Measurements from ENCODE around the gene ROBO4.

ROBO4 gene

GRCh38 chr11:124897674-124898262 is at the start of gene ROBO4:
Gene ROBO4 (minus strand): TSS chr11:124897865. CDS start chr11:124897795, 70 bp downstream.
- no peak for DNase-seq (ENCODE audit: low read depth)

DNA sequence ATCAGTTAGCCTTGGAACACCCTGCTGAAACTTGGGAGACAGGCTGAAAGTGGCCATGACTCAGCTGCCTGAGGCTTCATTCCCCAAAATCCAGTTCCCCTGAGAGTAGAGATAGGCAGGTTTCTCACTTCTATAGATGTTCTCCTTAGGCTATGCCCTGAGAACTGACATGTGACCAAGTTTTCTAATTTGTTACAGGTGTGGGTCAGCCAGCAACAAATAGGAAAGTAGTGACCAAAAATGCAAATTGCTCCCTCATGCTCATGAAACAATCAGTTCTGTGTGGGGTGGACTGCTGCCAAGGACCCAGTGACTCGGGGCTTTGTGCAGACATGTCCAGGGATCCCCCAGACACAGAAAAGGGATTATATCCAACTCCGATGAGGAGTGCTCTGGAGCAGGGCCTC is 49.1 kb upstream of the ROBO4 start:
- DNase-seq (ENCODE audit: low read depth): no peak

DNA sequence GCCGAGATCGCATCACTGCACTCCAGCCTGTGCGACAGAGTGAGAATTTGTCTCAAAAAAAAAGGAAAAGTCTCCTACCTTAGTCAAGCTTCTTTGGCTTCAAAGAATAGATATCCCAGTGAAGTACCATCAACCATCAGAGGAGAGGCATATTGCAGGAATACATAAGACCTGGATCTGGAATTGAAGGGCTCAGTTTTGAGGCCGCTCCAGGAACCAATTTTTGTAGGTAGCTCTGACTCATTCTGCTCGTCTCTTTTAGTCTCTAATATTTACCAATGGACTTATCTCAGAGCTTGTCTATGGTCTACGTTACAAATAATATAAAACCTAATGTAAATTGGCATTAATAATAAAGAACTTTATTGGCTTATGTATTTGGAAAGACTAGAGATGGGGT is 48.2 kb upstream of the ROBO4 start:
- DNase-seq (ENCODE audit: low read depth): no peak

DNA sequence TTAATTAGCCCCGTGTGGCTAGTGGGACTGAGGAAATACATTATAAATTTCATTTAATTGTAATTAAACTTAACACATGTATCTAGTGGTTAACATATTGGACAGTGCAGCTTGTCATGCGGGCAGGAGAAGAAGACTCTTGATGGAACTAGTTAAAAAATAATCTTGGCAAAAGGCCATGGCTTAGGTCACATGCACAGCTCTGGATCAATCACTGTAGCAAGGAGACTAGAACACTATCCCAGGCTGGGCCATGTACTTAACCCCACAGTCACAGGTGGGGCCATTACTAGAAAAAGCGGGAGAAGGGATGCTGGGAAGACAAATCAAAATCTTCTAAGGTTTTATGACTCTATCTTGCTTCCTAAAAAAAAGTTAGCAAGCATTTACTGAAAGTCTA is 46.9 kb upstream of the ROBO4 start:
- DNase-seq (ENCODE audit: low read depth): no peak

GRCh38 chr11:124943741-124944140 is 46.1 kb upstream of the ROBO4 start:
- no peak for DNase-seq (ENCODE audit: low read depth)

DNA sequence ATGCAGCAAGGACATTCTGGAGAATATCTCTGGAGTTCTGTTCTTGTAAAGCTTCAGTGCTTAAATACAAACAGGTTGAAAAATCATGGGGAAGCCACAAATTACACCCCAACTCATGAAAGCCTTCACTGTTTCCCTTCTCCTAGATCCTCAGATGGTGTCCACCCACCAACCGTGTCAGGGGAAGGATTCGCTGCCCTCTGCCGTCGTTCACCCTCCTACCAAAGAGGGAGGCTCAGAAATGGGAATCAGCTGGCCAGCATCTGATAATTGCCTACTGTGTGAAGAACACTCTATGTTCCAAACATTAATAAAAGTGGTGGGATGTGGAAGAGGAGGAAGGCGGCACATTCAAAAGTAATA is 45.6 kb upstream of the ROBO4 start:
- DNase-seq (ENCODE audit: low read depth): no peak

- no peak for DNase-seq (ENCODE audit: low read depth)
Measured at GRCh38 chr11:124942466-124943253, 45.0 kb upstream of the ROBO4 start.

DNA sequence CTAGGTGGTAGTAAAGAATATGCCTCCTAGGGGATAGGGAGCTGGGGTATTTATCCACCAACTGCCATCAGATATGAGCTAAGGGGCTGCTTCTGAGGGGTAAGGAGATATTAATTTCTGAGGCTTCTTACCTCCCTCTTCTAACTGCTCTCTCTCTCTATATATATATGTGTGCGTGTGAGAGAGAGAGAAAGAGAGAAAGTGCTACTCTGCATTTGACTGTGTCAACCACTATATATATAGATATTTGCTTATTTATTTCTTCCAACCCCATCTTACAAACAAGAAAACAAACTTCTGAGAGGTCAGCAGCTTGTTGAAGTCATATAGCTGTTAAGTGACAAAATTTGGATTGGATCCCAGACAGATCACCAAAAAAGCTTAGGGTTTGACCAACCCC is 44.0 kb upstream of the ROBO4 start:
- DNase-seq (ENCODE audit: low read depth): no peak

DNA sequence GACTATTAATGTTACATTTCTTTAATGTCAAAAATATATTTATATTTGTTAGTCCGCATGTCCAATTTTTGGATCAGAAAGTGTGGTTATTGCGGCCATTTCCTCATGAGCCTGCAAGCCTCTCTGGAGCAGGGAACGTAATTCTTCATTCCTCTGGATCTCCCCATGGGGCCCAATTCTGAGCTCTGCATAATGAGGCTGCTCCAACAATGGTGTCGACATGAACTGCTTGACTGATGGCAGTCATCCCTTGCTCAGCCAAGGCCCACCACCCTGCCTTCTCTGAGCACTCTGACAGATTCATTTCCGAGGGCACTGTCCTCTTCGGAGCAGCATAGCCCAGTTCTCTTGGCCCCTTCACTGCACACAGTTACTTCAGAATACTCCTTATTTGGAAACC is 41.3 kb upstream of the ROBO4 start:
- no peak for DNase-seq (ENCODE audit: low read depth)

- DNase-seq (ENCODE audit: low read depth): no peak
Measured at GRCh38 chr11:124938206-124938765, 40.6 kb upstream of the ROBO4 start.

DNA sequence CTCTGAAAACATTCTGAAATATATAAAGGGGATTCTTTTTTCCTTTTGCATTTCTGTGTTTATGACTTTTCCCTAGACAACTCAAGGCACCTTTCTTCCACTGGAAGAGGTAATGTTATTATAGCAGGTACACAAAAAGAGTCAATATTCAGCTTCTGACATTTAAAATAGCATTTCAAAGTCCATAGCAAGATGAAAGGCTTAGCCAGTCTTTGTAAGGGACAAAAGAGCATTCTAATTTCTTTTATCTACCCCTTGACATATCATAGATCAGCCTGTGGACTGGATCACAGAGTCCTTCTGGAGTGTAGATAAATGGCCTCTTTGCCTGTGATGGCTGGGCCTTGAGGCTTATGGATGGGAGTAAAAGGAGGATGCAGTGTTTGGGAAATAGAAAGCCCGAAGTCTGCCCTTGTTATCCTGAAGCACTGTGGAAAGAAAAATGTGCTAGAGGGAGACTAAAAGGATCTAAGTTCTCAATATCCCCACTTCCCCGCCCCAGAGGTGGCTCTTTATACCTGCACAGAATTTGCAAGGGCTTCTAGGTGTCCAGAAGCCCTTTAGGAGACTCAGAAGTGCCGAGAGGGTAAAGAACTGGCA is 39.8 kb upstream of the ROBO4 start:
- no peak for DNase-seq (ENCODE audit: low read depth)

DNA sequence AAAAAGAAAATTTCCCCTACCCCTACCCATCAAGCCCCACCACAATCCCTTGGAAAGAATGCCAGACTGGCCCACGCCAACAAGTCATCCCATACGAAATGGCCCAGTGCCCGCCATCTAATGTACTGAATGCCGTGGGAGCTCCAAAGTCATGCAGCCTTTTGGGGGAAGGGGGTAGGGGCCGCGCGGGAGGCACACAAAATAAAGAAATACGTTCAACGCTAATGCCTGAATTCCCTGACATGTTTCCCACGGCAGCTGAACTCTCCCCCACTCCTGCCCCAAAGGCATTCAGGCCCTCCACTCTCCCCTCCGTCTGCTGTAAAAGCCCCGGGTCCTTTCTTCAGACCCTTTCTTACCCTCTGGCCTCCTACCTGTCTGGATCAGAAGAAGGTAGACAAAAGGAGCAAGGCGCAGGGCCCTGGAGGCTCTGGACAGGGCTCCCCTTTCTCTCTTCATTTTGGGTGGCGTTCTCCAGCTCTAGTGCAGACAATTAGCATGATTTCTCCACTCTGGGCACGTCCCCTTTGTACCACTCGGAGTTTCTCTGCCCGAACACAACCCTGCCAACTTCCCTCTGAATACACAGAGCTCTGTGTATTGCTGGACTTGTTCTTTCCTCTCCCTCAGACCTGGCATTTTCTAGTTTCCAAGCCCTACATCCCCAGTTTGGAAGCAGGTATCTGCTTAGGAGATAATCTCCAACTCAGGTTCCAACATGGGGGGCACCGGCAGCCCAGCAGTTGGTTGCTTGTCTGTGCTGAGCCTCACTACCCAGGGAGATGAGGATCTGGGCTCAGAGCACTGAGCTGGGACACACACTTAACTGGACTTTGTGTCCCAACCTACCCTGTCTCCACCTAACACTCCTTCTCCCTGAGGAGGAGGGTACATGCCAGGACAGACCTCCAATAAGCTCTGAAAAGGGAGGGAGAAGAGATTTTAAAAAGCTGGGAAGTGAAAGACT is 38.2 kb upstream of the ROBO4 start, which contains the start of gene HEPACAM:
HEPACAM (minus strand) TSS at position 500 of the 967 bp plus-strand sequence; CDS start at position 459, 41 bp downstream.
- DNase-seq (ENCODE audit: low read depth): no peak

GRCh38 chr11:124934862-124935547 is 37.3 kb upstream of the ROBO4 start:
- DNase-seq (ENCODE audit: low read depth): no peak

DNA sequence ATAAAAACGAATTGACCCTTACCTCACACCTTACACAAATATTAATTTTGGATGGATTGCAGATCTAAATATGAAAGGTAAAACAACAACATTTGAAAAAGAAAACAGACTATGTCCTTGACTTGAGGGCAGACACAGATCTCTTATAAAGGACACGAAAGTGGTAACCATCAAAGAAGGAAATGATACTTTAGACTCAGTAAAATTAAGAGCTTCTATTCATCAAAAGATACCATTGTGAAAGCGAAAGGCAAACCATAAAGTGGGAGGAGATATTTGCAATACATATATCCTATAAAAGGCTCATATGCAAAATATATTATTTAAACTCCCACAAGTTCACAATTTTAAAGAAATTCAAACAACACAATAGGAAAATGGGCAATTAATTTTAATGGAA is 33.1 kb upstream of the ROBO4 start:
- DNase-seq (ENCODE audit: low read depth): no peak

- DNase-seq (ENCODE audit: low read depth): no peak
Measured at GRCh38 chr11:124928942-124929665, 31.4 kb upstream of the ROBO4 start.

DNA sequence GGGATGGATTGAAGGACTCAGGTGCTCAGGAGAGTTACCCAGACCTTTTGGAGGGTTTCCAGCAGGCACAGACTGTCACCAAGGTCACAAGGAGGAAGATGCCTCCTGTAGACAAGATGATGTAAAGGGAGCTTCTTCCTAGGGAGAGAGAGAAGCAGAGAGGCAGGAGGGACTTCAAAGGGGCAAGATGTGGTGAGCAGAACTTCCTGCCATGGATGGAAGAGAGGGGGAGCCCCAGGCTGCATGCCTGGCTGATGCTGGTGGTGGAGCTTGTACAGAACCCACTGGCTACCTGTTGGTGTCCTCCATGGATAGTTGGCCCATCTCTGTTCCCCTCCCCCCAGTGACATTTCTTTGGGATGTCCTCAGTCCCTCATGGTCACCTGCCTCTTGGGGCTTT is 25.6 kb upstream of the ROBO4 start:
- no peak for DNase-seq (ENCODE audit: low read depth)

DNA sequence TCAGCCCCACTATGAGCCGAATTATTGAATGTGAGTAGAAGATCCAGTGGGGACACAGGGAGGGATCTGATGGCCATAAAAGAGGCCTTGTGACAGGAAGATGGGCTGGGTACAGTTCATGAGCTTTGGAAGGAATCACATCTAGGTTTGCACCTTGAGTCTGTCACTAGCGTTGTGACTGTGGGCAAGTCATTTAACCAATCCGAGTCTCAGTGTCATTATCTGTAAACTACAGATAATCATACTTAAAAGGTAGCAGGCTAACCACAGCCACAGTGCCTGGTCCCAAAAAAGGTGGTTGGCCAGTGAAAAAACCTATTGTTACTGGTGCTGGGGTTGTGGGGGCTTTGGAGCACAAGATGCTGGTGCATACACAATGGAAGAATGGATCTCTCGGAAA is 25.2 kb upstream of the ROBO4 start:
- DNase-seq (ENCODE audit: low read depth): no peak

DNA sequence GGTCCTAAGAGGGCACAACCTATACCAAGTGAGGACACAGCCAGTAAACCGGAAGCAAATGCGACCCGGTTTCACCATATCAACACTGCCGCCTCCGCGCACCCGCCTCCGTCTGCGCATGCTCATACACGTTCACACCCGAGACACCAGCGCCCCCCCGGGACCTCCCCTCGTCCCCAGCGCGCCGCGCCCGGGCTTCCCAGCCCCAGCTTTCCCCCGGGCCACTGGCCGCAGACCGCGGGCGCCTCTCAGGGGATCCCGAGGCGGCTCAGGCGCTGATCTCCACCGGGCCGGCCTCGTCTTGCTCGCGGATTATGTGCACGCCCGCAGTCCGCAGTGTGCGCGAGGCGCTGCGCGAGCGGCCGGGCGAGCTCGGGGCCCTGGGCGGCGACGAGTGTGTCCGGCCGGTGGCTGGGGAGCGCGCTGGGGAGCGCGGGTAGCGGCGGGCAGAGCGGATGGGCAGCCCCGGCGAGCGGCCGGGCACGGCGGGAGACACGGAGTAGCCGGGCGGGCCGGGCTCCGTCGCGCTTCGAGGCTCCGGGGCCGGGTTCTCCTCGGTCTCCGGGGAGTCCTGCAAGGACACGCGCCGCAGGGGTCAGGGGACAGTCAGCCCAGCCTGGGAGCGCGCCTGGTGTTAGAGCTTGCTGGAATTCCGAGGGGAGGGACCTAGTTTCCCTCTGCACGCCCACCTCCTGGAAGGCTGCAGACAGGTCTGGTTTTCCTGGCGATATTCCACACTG is 23.4 kb upstream of the ROBO4 start:
- DNase-seq (ENCODE audit: low read depth): no peak

DNA sequence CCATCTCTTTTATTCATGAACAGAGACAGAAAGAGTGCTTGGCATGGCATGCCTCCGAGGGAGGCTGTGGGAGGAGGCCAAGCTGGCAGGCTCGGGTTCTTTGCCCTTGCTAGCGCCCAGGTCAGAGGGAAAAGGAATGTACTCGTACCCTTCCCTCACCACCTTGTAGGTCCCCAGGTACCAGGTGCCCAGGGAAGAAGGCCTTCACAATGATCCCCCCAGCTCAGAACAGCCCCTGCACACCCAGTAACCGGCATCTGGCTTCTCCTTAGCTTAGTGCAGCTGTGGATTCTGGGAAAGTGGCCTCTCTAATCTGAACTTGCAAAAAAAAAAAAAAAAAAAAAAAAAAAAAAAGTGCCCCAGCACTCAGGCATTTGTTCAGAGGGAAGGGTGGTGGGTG is 22.7 kb upstream of the ROBO4 start:
- DNase-seq (ENCODE audit: low read depth): no peak

DNA sequence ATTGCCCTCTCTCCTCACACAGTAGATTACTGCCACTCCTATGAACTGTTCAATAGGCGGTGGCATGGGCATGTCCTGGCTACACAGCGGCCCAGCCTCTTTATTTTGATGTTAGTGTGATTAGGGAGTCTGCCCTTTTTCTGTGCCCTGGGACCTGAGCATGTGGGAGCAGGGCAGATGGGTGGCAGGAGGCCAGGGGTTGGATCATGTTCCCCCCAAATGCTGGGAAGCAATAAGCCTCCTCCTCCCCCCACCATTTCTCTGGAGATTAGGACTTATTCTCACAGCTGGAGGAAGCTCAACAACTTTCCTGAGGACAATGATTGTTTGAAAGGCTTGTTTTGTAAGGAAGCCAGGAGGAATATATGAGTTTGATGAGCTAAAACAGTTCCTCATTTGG is 22.2 kb upstream of the ROBO4 start:
- no peak for DNase-seq (ENCODE audit: low read depth)

All from stromal cell of bone marrow (primary cell).